Lower lobe of right lung (tissue), 2 donors: ENCODE results near the gene HMG20B. TPM values are rescaled to one million over a fixed set of nuclear protein-coding genes. Genes with fewer than 3 reads are reported as not detected.
"Not testable (repeated sequence)": the region's sequence is repeated elsewhere in the genome, so short reads cannot be mapped to it uniquely, and the experiment has no call there.

ENCODE experiments used
- ATAC-seq, 2 donors: fragments of 200-7000 bp; cut with Tn5 transposase; one replicate each; pipeline ENCODE4 v1.9.1; 2020 to 2022; ENCODE audit warnings: mild to moderate bottlenecking in 2 of 2, moderate library complexity in 2 of 2
- DNase-seq: peaks from one replicate; pipeline ENCODE4 v3.0.0-alpha.2; 2020
- H3K27ac ChIP-seq: fragments of 200-600 bp; one replicate; pipeline ENCODE4 v1.8.0; 2022
- H3K27me3 ChIP-seq: fragments of 200-600 bp; one replicate; pipeline ENCODE4 v1.8.0; 2022; ENCODE audit warnings: low read depth
- H3K36me3 ChIP-seq: fragments of 200-600 bp; one replicate; pipeline ENCODE4 v1.8.0; 2022; ENCODE audit warnings: mild to moderate bottlenecking
- H3K4me1 ChIP-seq: fragments of 200-600 bp; one replicate; pipeline ENCODE4 v1.8.0; 2022
- H3K4me3 ChIP-seq: fragments of 200-600 bp; one replicate; pipeline ENCODE4 v1.8.0; 2022; ENCODE audit warnings: mild to moderate bottlenecking
- H3K9me3 ChIP-seq: fragments of 200-600 bp; one replicate; pipeline ENCODE4 v1.8.0; 2022
- intact Hi-C: fragments of 100-400 bp; cut with DNase I; formaldehyde crosslinking; loops from one replicate; pipeline ENCODE4 v1.11.0; 2022
- total RNA-seq: library from RNA; stranded (reverse); fragmentation: NEBNext Ultra II Directional; extraction: Animal tissue kit (Norgen Biotek cat#: 25700); gene quantifications from one replicate; pipeline ENCODE4 v1.2.1, GENCODE V29; 2021
- TF ChIP-seq, protein P1 (sequence below): fragments of 200-600 bp; IDR thresholded peaks from one replicate; pipeline ENCODE4 v1.8.0; 2022; ENCODE audit warnings: antibody characterized with exemption, mild to moderate bottlenecking
- donor health status: DM: no; HTN: yes; CAD: no; lungs with severe emphysema.

Gene HMG20B
- total RNA-seq, 1 donor from 2014 or later = 60.9 TPM

DNA sequence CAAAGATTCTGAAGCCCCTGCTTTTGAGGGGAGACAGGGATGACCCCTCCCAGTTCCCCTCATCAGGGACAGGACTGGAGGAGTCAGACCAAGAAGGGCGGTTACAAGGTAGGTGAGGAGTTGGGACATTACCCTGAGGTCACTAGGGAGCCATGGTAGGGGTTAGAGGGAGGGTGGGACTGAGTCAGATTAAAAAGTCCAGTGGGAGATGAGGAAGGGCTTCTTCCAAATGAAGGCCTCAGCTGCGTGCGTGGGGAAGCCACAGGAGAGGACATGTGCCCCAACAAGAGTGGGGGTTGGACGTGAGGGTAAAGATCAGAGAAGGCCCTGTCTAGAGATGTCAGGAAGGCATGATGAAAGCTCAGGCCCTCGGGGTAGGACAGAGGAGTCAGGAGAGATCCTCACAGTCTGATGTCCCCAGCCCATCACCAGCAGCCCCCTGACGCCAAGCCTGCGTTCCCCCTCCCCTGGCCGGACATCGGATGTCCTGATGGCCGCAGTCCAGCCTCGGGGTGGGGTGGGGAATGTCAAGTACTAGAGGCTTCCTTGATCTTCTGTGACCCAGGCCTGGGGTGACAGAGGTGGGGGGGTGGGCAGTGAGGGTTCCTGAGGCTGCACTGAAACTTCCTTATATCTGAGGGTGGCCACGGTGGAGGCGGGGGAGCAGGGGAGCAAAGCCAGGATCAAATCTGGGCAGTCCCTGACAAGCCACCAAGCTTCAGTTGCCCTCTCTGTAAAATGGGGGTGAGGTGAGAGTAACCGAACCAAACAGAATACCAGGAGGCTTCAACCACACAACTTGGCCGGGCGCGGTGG lies 8.8 kb upstream of the HMG20B start:
- ATAC-seq = no peak

DNA sequence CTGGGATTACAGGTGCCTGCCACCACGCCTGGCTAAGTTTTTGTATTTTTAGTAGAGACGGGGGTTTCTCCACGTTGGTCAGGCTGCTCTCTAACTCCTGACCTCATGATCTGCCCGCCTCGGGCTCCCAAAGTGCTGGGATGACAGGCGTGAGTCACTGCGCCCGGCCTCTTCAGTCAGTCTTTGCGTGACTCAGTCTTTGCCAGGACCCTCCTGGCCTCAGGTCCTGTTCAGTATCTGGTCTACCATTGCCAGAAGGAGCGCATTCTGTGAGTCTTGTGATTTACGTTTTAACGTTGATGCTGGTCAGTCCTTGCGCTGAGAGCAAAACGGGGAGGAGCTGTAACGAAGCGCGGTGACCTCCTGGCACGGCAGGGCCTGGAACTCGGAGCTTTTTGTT lies 7.6 kb upstream of the HMG20B start:
- DNase-seq (no peak), ATAC-seq (no peak)
- no peak overlapping the region for H3K4me3 ChIP-seq
- intact Hi-C loops = no loop called here
- H3K4me1 ChIP-seq = no peaks in the 10 kb centered on the region
- TF ChIP-seq, protein P1, sequence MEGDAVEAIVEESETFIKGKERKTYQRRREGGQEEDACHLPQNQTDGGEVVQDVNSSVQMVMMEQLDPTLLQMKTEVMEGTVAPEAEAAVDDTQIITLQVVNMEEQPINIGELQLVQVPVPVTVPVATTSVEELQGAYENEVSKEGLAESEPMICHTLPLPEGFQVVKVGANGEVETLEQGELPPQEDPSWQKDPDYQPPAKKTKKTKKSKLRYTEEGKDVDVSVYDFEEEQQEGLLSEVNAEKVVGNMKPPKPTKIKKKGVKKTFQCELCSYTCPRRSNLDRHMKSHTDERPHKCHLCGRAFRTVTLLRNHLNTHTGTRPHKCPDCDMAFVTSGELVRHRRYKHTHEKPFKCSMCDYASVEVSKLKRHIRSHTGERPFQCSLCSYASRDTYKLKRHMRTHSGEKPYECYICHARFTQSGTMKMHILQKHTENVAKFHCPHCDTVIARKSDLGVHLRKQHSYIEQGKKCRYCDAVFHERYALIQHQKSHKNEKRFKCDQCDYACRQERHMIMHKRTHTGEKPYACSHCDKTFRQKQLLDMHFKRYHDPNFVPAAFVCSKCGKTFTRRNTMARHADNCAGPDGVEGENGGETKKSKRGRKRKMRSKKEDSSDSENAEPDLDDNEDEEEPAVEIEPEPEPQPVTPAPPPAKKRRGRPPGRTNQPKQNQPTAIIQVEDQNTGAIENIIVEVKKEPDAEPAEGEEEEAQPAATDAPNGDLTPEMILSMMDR = no peak
- no peaks in the 10 kb centered on the region for H3K27me3 ChIP-seq
- no peaks in the 10 kb centered on the region for H3K9me3 ChIP-seq
- H3K36me3 ChIP-seq = no peaks in the 10 kb centered on the region
- no peak overlapping the region for H3K27ac ChIP-seq

More for the DNA sequence above, 8.8 kb upstream of the HMG20B start:
- H3K4me3 ChIP-seq = no peak overlapping the region
- no peaks in the 10 kb centered on the region for H3K27me3 ChIP-seq
- H3K27ac ChIP-seq = no peak overlapping the region
- TF ChIP-seq, protein P1 = no peak
- H3K9me3 ChIP-seq = no peaks in the 10 kb centered on the region
- intact Hi-C loops = no loop called here
- no peak for DNase-seq
- H3K36me3 ChIP-seq = no peaks in the 10 kb centered on the region
- no peaks in the 10 kb centered on the region for H3K4me1 ChIP-seq

DNA sequence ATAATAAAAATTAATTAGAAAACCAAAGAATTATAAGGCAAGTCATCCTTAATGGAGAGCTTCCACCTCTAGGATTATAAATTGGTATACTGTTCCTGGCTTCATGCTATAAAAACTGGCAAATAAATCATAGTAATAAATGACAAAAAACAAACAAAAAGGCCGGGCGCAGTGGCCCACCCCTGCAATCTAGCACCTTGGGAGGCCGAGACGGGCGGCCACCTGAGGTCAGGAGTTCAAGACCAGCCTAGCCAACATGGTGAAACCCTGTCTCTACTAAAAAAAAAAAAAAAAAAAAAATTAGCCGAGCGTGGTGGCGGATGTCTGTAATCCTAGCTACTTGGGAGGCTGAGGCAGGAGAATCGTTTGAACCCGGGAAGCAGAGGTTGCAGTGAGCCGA lies 2.7 kb upstream of the HMG20B start:
- H3K27ac ChIP-seq, H3K27me3 ChIP-seq, H3K36me3 ChIP-seq, DNase-seq, H3K9me3 ChIP-seq, intact Hi-C loops, H3K4me3 ChIP-seq, ATAC-seq: not testable (repeated sequence)
- H3K4me1 ChIP-seq = peaks cover 14% of the 10 kb centered on the region

DNA sequence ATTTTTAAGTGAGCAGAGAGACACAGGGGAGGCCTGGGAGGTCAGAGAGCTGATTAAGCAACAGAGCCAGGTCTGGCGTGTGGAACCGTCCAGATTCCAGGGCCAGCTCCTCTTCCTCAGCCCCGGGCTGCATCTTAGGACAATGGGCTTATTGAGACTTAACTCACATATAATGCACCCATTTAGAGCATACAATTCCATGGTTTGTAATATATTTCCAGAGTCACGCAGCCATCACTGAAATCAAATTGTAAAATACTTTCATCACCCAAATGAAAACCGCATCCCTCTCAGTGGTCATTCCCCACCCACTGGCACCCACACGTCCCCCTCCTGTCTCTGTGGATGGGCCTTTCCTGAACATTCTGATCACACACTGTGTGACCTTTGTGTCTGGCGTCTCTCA lies 2.1 kb upstream of the HMG20B start:
- Histone ChIP-seq H3K27me3 (no peaks in the 10 kb centered on the region), H3K4me1 (peaks cover 14% of the 10 kb centered on the region), H3K27ac (no peak overlapping the region), H3K9me3 (no peaks in the 10 kb centered on the region), H3K4me3 (no peak overlapping the region), H3K36me3 (peaks cover 8% of the 10 kb centered on the region)
- ATAC-seq = no peak
- intact Hi-C loops = no loop called here
- no peak for DNase-seq
- TF ChIP-seq, protein P1 = no peak

DNA sequence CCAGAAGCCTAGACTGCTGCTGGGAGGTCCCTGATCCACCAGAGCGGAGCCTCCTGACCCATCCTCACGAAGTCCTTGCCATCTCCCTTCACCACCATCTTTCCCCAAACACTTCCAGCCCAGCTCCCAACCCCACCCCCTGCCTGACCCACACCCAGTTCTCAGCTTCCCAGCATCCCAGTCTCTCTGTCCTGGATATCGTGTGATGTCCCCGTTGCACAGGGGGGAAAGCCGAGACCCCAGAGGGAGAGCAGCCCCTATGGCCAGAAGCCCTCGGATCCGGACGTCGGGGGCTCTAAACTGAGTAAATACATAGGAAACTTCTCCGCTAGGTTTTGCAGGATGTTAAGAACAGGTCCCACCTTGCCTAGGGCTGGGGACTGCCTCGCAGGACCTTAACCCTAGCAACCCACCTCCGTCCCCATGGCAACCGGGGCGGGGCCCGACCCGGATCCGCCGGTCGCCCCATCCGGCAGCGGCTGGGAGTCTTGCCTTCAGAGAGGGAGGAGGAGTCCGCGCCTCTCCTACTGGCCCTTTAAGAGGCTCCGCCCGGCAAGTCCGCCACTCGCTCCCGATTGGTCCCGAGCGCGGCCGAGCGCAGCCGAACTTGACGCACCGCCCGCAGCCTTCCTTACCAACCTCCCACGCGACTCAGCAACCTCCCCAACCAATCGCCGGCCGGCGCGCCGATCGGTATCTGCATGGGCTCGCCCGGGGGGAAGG lies 451 bp upstream of the HMG20B start:
- peak overlapping the region; percentile 53 for H3K27ac ChIP-seq
- peaks cover 23% of the 10 kb centered on the region for H3K4me1 ChIP-seq
- intact Hi-C loops = no loop called here

More for the DNA sequence above, 451 bp upstream of the HMG20B start:
- Histone ChIP-seq H3K9me3 (no peaks in the 10 kb centered on the region), H3K27me3 (no peaks in the 10 kb centered on the region), H3K4me3 (peak overlapping the region; percentile 99), H3K36me3 (peaks cover 8% of the 10 kb centered on the region)
- DNase-seq (peak; percentile 100), ATAC-seq (peak; percentile 97)
- TF ChIP-seq, protein P1 = no peak
